NCI-H187 treated with DMSO at 0.1 percent for 48 hours (cell line): Measurements from ENCODE around the gene S1PR4.

Source experiments
- DNase-seq: peaks from one replicate; lab custom pipeline; 2025; lab: John Stamatoyannopoulos, UW

The S1PR4 gene

GRCh38 chr19:3224346-3225168 lies 46.0 kb downstream of the S1PR4 start, which contains the start of gene CELF5:
Gene CELF5, plus strand, starts transcription at chr19:3224661. Its CDS starts 79 bp downstream, at chr19:3224740.
- no peak for DNase-seq

GRCh38 chr19:3225169-3225485 lies 46.6 kb downstream of the S1PR4 start:
- DNase-seq, result no peak

DNA sequence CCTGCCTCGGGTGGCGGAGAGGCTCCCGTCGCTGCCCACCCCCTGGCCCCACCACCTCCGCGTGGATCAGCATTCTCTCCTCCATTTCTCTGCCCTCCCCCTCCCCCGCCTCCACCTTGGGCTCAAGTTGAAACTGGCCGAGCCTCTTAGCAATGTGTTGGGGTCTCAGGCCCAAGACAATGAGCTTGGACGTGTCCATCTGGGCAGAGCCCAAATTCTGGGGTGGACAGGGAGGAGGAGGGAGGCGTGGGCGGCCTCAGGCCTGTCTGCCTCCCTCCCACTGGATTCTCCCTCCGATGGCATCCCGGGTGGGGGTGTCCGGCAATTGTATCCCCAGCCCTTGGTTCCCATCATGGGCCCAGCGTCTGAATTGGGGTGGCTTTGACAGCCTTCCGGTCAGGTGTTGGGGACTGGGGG lies 47.1 kb downstream of the S1PR4 start:
- DNase-seq, result no peak

DNA sequence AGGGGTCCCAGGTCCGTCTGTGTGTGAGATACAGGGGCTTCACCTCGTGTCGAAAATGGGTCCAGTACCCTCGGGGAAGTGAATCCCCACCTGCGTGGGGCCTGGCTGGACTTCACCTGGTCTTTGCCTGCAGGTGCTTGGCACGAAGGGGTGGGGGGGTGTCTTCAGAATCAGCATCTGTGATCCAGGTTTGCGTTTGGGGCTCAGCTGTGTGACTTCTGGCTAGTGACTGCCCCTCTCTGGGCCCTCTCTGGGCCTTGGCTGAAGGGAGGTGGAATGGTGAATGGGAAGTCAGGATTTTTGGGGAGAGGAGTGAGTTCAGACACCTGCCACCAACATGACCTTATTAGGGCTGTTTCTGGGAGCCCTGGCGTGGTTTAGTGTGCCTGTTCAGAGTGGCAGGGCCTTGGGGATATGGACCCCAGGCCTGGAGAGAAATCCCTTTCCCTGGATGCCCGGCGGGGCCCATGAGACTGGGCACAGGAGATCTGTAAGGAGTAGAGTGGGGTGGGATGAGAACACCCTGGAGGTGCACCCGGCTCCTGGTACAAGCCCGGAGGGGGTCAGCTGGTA lies 48.6 kb downstream of the S1PR4 start:
- DNase-seq, result no peak

DNA sequence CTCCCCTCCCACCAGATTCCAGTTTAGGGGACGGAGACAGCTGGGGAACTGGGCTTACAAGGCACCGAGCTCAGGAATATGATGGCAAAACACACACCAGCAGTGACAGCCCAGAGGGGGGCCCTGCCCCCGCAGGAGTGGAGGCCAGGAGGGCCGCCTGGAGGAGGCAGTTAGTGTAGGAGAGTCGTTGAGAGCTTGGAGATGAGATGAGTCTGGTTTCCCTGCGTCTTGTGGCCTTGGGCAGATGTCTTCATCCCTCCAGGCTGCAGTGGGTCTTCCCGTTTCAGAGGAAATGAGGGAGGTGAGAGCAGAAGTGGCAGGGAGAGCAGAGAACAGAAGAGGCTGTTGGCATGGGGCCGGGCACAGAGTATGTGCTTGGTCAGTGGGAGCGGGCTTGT lies 50.8 kb downstream of the S1PR4 start:
- no peak for DNase-seq
